NCI-H82 treated with DMSO at 0.1 percent for 48 hours (cell line): ENCODE data around the gene CA10.

ENCODE experiments used
- DNase-seq: peaks from one replicate; lab custom pipeline; 2025; ENCODE audit not compliant: unreplicated experiment; lab: John Stamatoyannopoulos, UW

Gene CA10

GRCh38 chr17:51954232-51954765 lies 204.2 kb downstream of the CA10 start:
- DNase-seq = no peak

GRCh38 chr17:51951741-51952140 lies 206.8 kb downstream of the CA10 start:
- no peak for DNase-seq

- no peak for DNase-seq
Measured at GRCh38 chr17:51948128-51948527, 210.4 kb downstream of the CA10 start.

- no peak for DNase-seq
Measured at GRCh38 chr17:51947160-51947735, 211.3 kb downstream of the CA10 start.

- DNase-seq = no peak
Measured at GRCh38 chr17:51946311-51946710, 212.2 kb downstream of the CA10 start.

GRCh38 chr17:51941272-51941671 lies 217.2 kb downstream of the CA10 start:
- DNase-seq = no peak

GRCh38 chr17:51937264-51937663 lies 221.2 kb downstream of the CA10 start:
- DNase-seq = no peak

GRCh38 chr17:51935477-51935876 lies 223.0 kb downstream of the CA10 start:
- no peak for DNase-seq

- no peak for DNase-seq
Measured at GRCh38 chr17:51933647-51934046, 224.9 kb downstream of the CA10 start.

- no peak for DNase-seq
Measured at GRCh38 chr17:51926448-51926847, 232.1 kb downstream of the CA10 start.

GRCh38 chr17:51921500-51921899 lies 237.0 kb downstream of the CA10 start:
- DNase-seq = no peak

- DNase-seq = no peak
Measured at GRCh38 chr17:51914577-51914976, 243.9 kb downstream of the CA10 start.

GRCh38 chr17:51913491-51914205 lies 244.9 kb downstream of the CA10 start:
- no peak for DNase-seq

- DNase-seq = no peak
Measured at GRCh38 chr17:51912939-51913338, 245.6 kb downstream of the CA10 start.

- DNase-seq = no peak
Measured at GRCh38 chr17:51911237-51911636, 247.3 kb downstream of the CA10 start.

GRCh38 chr17:51909971-51910370 lies 248.5 kb downstream of the CA10 start:
- DNase-seq = peak; percentile 41

GRCh38 chr17:51908841-51909537 lies 249.5 kb downstream of the CA10 start:
- DNase-seq = no peak

GRCh38 chr17:51907041-51907440 lies 251.5 kb downstream of the CA10 start:
- DNase-seq = no peak

GRCh38 chr17:51904379-51904778 lies 254.1 kb downstream of the CA10 start:
- DNase-seq = no peak

- no peak for DNase-seq
Measured at GRCh38 chr17:51901242-51901641, 257.3 kb downstream of the CA10 start.

GRCh38 chr17:51891936-51892335 lies 266.6 kb downstream of the CA10 start:
- no peak for DNase-seq

GRCh38 chr17:51890710-51891109 lies 267.8 kb downstream of the CA10 start:
- no peak for DNase-seq
